Upper lobe of left lung (tissue), 6 donors: ENCODE results near the gene BOC. TPM values are rescaled to one million over a fixed set of nuclear protein-coding genes. Genes with fewer than 3 reads are reported as not detected.

ENCODE experiments used
- ATAC-seq, 2 donors: fragments of 200-7000 bp; cut with Tn5 transposase; one replicate each; pipeline ENCODE4 v1.9.1; 2022; ENCODE audit warnings: mild to moderate bottlenecking in 2 of 2, moderate library complexity in 2 of 2; ENCODE audit not compliant: low FRiP score in 2 of 2
- DNase-seq, 2 donors: peaks; one replicate each; pipeline ENCODE4 v3.0.0-alpha.2; 2019 to 2020
- H3K27ac ChIP-seq, 4 donors: fragments of 200-600 bp; sonication (generic); one replicate each; pipeline ENCODE4 v1.5.1; 2016 to 2019
- H3K27me3 ChIP-seq, 4 donors: fragments of 200-600 bp; sonication (generic); one replicate each; pipeline ENCODE4 v1.5.1; 2017 to 2019
- H3K36me3 ChIP-seq, 4 donors: fragments of 200-600 bp; sonication (generic); one replicate each; pipeline ENCODE4 v1.5.1; 2016 to 2019
- H3K4me1 ChIP-seq, 4 donors: fragments of 200-600 bp; sonication (generic); one replicate each; pipeline ENCODE4 v1.5.1; 2018 to 2019
- H3K4me3 ChIP-seq, 4 donors: fragments of 200-600 bp; sonication (generic); one replicate each; pipeline ENCODE4 v1.5.1; 2017 to 2019; ENCODE audit warnings: mild to moderate bottlenecking in 2 of 4, moderate library complexity in 1 of 4
- H3K9me3 ChIP-seq, 4 donors: fragments of 200-600 bp; sonication (generic); one replicate each; pipeline ENCODE4 v1.5.1; 2018 to 2019
- EP300 ChIP-seq, 4 donors: sonication (generic); formaldehyde crosslinking; IDR thresholded peaks; one replicate each; pipeline ENCODE4 v1.5.1; 2017; ENCODE audit warnings: antibody characterized with exemption in 4 of 4, control low read depth in 2 of 4
- POLR2A ChIP-seq, 4 donors: fragments of 450-650 bp; IDR thresholded peaks; one replicate each; pipeline ENCODE4 v1.5.1; 2016 to 2017; ENCODE audit warnings: antibody characterized with exemption in 4 of 4, mild to moderate bottlenecking in 2 of 4
- POLR2AphosphoS5 ChIP-seq, 2 donors: sonication (generic); formaldehyde crosslinking; IDR thresholded peaks; one replicate each; pipeline ENCODE4 v1.5.1; 2017; ENCODE audit warnings: antibody characterized with exemption in 2 of 2
- WGBS, 2 donors: methylation state at CpG; one replicate each; pipeline ENCODE4 v1.1.5; 2017 to 2018; 5-methylcytosine and 5-hydroxymethylcytosine counted together
- total RNA-seq, 6 donors: library from RNA; depleted of rRNA in 4 of 6; stranded (reverse); fragments of >200 nt in 4 of 6; gene quantifications; one replicate each; pipeline versions ENCODE4 v1.1.0 to v1.2.1, GENCODE V29; 2016 to 2021
- TF ChIP-seq, protein P1 (sequence below), 6 experiments: fragments of 450-650 bp in 4 of 6; fragments of 200-600 bp in 2 of 6; sonication (generic) in 2 of 6; IDR thresholded peaks; one replicate each; pipeline ENCODE4 v1.5.1; 2016 to 2019; ENCODE audit warnings: antibody characterized with exemption in 6 of 6
- donor health status: DM: no; HTN: no; CAD: no; lungs with moderate emphysema.
- donor health status: DM: no; HTN: yes; CAD: no; lungs with severe emphysema.

The BOC gene
- total RNA-seq, 6 donors from 2014 or later: 2.6 to 18.3 (median 4.5) TPM

GRCh38 chr3:113263778-113264177 lies 52.4 kb downstream of the BOC start:
- TF ChIP-seq POLR2AphosphoS5 (IDR thresholded peaks at IDR 0.05): no peak
- TF ChIP-seq, protein P1, sequence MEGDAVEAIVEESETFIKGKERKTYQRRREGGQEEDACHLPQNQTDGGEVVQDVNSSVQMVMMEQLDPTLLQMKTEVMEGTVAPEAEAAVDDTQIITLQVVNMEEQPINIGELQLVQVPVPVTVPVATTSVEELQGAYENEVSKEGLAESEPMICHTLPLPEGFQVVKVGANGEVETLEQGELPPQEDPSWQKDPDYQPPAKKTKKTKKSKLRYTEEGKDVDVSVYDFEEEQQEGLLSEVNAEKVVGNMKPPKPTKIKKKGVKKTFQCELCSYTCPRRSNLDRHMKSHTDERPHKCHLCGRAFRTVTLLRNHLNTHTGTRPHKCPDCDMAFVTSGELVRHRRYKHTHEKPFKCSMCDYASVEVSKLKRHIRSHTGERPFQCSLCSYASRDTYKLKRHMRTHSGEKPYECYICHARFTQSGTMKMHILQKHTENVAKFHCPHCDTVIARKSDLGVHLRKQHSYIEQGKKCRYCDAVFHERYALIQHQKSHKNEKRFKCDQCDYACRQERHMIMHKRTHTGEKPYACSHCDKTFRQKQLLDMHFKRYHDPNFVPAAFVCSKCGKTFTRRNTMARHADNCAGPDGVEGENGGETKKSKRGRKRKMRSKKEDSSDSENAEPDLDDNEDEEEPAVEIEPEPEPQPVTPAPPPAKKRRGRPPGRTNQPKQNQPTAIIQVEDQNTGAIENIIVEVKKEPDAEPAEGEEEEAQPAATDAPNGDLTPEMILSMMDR (IDR thresholded peaks at IDR 0.05): no peak
- no peak for TF ChIP-seq EP300 (IDR thresholded peaks at IDR 0.05)
- TF ChIP-seq POLR2A (IDR thresholded peaks at IDR 0.05): no peak
- DNase-seq (no peak), ATAC-seq (no peak)
- Histone ChIP-seq H3K36me3 (no peaks in the 10 kb centered on the region), H3K9me3 (no peaks in the 10 kb centered on the region), H3K4me1 (peaks cover 0 to 4% (median 0%) of the 10 kb centered on the region in 4 donors), H3K27ac (no peak overlapping the region), H3K27me3 (no peaks in the 10 kb centered on the region), H3K4me3 (no peak overlapping the region)
- WGBS, 2 donors: 86% methylated on average over 3 of the region's 3 CpGs

DNA sequence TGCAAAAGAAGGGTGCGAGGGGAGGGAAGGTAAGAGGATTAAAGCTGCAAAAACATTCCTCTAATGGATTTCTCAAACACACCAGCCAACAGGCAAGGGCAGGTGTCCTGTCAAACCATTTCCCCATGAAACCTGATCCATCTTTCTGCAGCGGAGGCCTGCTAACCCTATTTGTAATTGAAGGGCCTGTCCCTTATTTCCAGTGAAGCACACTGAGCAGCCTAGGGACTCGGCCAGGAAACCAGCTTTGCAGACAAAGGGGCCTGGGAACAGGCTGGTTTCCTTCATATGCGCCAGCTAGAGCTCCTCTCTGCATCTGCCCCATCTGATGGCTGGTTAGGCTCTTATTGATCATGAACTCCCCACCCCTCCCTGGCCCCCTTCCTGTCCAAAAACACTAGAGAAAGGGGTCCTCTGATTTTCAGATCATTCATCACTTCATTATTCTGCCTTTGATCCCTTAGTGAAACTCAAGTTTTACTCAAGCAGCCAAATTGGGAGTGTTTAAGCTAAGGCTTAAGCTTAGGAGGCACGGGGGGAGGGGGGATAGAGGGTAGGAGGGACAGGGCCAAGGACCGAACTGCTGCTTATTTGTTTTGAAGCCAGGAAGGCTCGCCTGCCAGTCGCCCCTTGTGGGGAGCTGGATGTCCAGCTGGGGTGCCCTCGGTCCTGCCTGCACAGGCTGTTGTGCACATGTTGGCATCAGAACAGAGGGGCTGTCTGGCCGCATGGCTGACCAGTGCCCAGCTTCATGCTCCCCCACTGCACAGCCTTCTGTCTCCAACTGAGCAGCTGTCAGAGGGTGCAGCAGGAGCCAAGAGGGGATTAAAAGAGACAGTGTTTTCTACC lies 53.1 kb downstream of the BOC start:
- H3K27ac ChIP-seq: no peak overlapping the region
- 77 to 80% methylated on average over 10 of the region's 10 CpGs for WGBS, 2 donors

GRCh38 chr3:113265231-113265630 lies 53.9 kb downstream of the BOC start:
- Histone ChIP-seq H3K27ac (no peak overlapping the region), H3K36me3 (no peaks in the 10 kb centered on the region), H3K9me3 (no peaks in the 10 kb centered on the region), H3K4me3 (no peak overlapping the region), H3K27me3 (no peaks in the 10 kb centered on the region), H3K4me1 (peaks cover 0 to 4% (median 0%) of the 10 kb centered on the region in 4 donors)
- DNase-seq (no peak), ATAC-seq (no peak)
- no peak for TF ChIP-seq EP300 (IDR thresholded peaks at IDR 0.05)
- TF ChIP-seq POLR2A (IDR thresholded peaks at IDR 0.05): no peak
- TF ChIP-seq POLR2AphosphoS5 (IDR thresholded peaks at IDR 0.05): no peak
- TF ChIP-seq, protein P1 (IDR thresholded peaks at IDR 0.05): no peak
- 78 to 83% methylated on average over 5 of the region's 5 CpGs for WGBS, 2 donors

More for the DNA sequence above, 53.1 kb downstream of the BOC start:
- DNase-seq: no peak
- Histone ChIP-seq H3K4me1 (peaks cover 0 to 4% (median 0%) of the 10 kb centered on the region in 4 donors), H3K9me3 (no peaks in the 10 kb centered on the region), H3K27me3 (no peaks in the 10 kb centered on the region), H3K36me3 (no peaks in the 10 kb centered on the region), H3K4me3 (no peak overlapping the region)
- ATAC-seq: no peak
- TF ChIP-seq, protein P1 (IDR thresholded peaks at IDR 0.05): no peak
- no peak for TF ChIP-seq POLR2A (IDR thresholded peaks at IDR 0.05)
- no peak for TF ChIP-seq POLR2AphosphoS5 (IDR thresholded peaks at IDR 0.05)
- TF ChIP-seq EP300 (IDR thresholded peaks at IDR 0.05): no peak

- Histone ChIP-seq H3K36me3 (no peaks in the 10 kb centered on the region), H3K4me1 (peaks cover 0 to 4% (median 0%) of the 10 kb centered on the region in 4 donors), H3K27ac (no peak overlapping the region), H3K27me3 (no peaks in the 10 kb centered on the region), H3K9me3 (no peaks in the 10 kb centered on the region), H3K4me3 (no peak overlapping the region)
- 86 to 89% methylated on average over 5 of the region's 5 CpGs for WGBS, 2 donors
- no peak for ATAC-seq
- DNase-seq: no peak
- TF ChIP-seq POLR2AphosphoS5 (IDR thresholded peaks at IDR 0.05) (no peak), EP300 (IDR thresholded peaks at IDR 0.05) (no peak), POLR2A (IDR thresholded peaks at IDR 0.05) (no peak)
- TF ChIP-seq, protein P1 (IDR thresholded peaks at IDR 0.05): no peak
Measured at GRCh38 chr3:113266738-113267137, 55.4 kb downstream of the BOC start.
